Right atrium auricular region (tissue), 2 donors: ENCODE results near the gene EFCAB6. TPM values are rescaled to one million over a fixed set of nuclear protein-coding genes. Genes with fewer than 3 reads are reported as not detected.

Experiments used
- DNase-seq: peaks from one replicate; pipeline ENCODE4 v3.0.0-alpha.2; 2019; ENCODE audit warnings: low spot score
- H3K27ac ChIP-seq, 2 donors: fragments of 200-600 bp; sonication (generic); 1 replicate in 1 of 2; 2 replicates in 1 of 2; pipeline ENCODE4 v1.5.1; 2016 to 2019
- H3K27me3 ChIP-seq, 2 donors: fragments of 200-600 bp; sonication (generic); one replicate each; pipeline versions ENCODE4 v1.5.1 to v1.6.0; 2017 to 2019
- H3K36me3 ChIP-seq: fragments of 200-600 bp; sonication (generic); one replicate; pipeline ENCODE4 v1.5.1; 2016
- H3K4me1 ChIP-seq, 2 donors: fragments of 200-600 bp; sonication (generic); one replicate each; pipeline versions ENCODE4 v1.5.1 to v1.6.0; 2017 to 2019
- H3K4me3 ChIP-seq, 2 donors: fragments of 200-600 bp; sonication (generic); 1 replicate in 1 of 2; 2 replicates in 1 of 2; pipeline ENCODE4 v1.5.1; 2017 to 2019; ENCODE audit warnings: mild to moderate bottlenecking in 1 of 2, moderate library complexity in 1 of 2
- H3K9me3 ChIP-seq, 2 donors: fragments of 200-600 bp; sonication (generic); one replicate each; pipeline ENCODE4 v1.5.1; 2019
- CTCF ChIP-seq, 2 donors: fragments of 200-600 bp; sonication (generic); IDR thresholded peaks; one replicate each; pipeline ENCODE4 v1.5.1; 2019; ENCODE audit warnings: antibody characterized with exemption in 2 of 2
- total RNA-seq, 2 donors: library from RNA; depleted of rRNA; stranded (reverse); fragments of >200 nt; gene quantifications; one replicate each; pipeline ENCODE4 v1.1.0, GENCODE V29; 2016

Gene EFCAB6
- total RNA-seq, 2 donors from 2014 or later = 1.5 TPM

- Histone ChIP-seq H3K4me1 (no peaks in the 10 kb centered on the region), H3K27me3 (no peaks in the 10 kb centered on the region), H3K27ac (no peak overlapping the region), H3K36me3 (no peaks in the 10 kb centered on the region), H3K4me3 (no peak overlapping the region), H3K9me3 (no peaks in the 10 kb centered on the region)
- DNase-seq = no peak
- no peak for TF ChIP-seq CTCF (IDR thresholded peaks at IDR 0.05)
Measured at GRCh38 chr22:43479301-43479950, 332.7 kb downstream of the EFCAB6 start.

Other genes with a start within 250 kb of the EFCAB6 start
- under 1 TPM in 1 of 2 donors, not detected in 1; 0.12 TPM for gene SULT4A1, start 50.2 kb upstream of the EFCAB6 start, total RNA-seq
- gene PNPLA5, start 79.7 kb upstream of the EFCAB6 start, total RNA-seq = not detected
- gene PNPLA3, start 111.5 kb upstream of the EFCAB6 start, total RNA-seq = under 1 TPM in 1 of 2 donors, not detected in 1; 0.16 TPM
- 10 to 100 TPM; 40.4 to 57.1 TPM for gene SAMM50, start 143.1 kb upstream of the EFCAB6 start, total RNA-seq
- gene PARVB, start 212.0 kb upstream of the EFCAB6 start, total RNA-seq = 10 to 100 TPM; 43.8 to 86.5 TPM